ENCODE data around the gene DSC2.

The DSC2 gene

GRCh38 chr18:31070206-31070605 is 32.0 kb downstream of the DSC2 start:
- H3K9ac ChIP-seq (ENCODE audit: low read depth in 1 of 2, low read length in 2 of 2): no peak overlapping the region
- no peaks in the 10 kb centered on the region for H3K27me3 ChIP-seq (ENCODE audit: control insufficient read depth in 2 of 2, insufficient read depth in 2 of 2, low read length in 2 of 2)
- H3K9me3 ChIP-seq (ENCODE audit: control insufficient read depth in 2 of 2, low read length in 2 of 2): no peaks in the 10 kb centered on the region
- H3K36me3 ChIP-seq (ENCODE audit: control insufficient read depth in 2 of 2, insufficient read depth in 2 of 2, low read length in 2 of 2): peaks cover 68 to 69% of the 10 kb centered on the region in 2 donors
- H3K27ac ChIP-seq (ENCODE audit: low read depth in 2 of 2, low read length in 2 of 2): no peak overlapping the region
- no peaks in the 10 kb centered on the region for H3K4me1 ChIP-seq (ENCODE audit: control insufficient read depth in 2 of 2, insufficient read depth in 2 of 2, low read length in 2 of 2)
- H3K4me3 ChIP-seq (ENCODE audit: low read length in 2 of 2): no peak overlapping the region

GRCh38 chr18:31066266-31066665 is 36.0 kb downstream of the DSC2 start:
- no peak overlapping the region for H3K9ac ChIP-seq (ENCODE audit: low read depth in 1 of 2, low read length in 2 of 2)
- H3K4me3 ChIP-seq (ENCODE audit: low read length in 2 of 2): no peak overlapping the region
- H3K9me3 ChIP-seq (ENCODE audit: control insufficient read depth in 2 of 2, low read length in 2 of 2): no peaks in the 10 kb centered on the region
- no peaks in the 10 kb centered on the region for H3K27me3 ChIP-seq (ENCODE audit: control insufficient read depth in 2 of 2, insufficient read depth in 2 of 2, low read length in 2 of 2)
- no peaks in the 10 kb centered on the region for H3K4me1 ChIP-seq (ENCODE audit: control insufficient read depth in 2 of 2, insufficient read depth in 2 of 2, low read length in 2 of 2)
- H3K36me3 ChIP-seq (ENCODE audit: control insufficient read depth in 2 of 2, insufficient read depth in 2 of 2, low read length in 2 of 2): peaks cover 42 to 45% of the 10 kb centered on the region in 2 donors
- H3K27ac ChIP-seq (ENCODE audit: low read depth in 2 of 2, low read length in 2 of 2): no peak overlapping the region

- no peak overlapping the region for H3K4me3 ChIP-seq (ENCODE audit: low read length in 2 of 2)
- H3K4me1 ChIP-seq (ENCODE audit: control insufficient read depth in 2 of 2, insufficient read depth in 2 of 2, low read length in 2 of 2): no peaks in the 10 kb centered on the region
- peaks cover 35 to 37% of the 10 kb centered on the region in 2 donors for H3K36me3 ChIP-seq (ENCODE audit: control insufficient read depth in 2 of 2, insufficient read depth in 2 of 2, low read length in 2 of 2)
- no peaks in the 10 kb centered on the region for H3K27me3 ChIP-seq (ENCODE audit: control insufficient read depth in 2 of 2, insufficient read depth in 2 of 2, low read length in 2 of 2)
- H3K27ac ChIP-seq (ENCODE audit: low read depth in 2 of 2, low read length in 2 of 2): no peak overlapping the region
- H3K9ac ChIP-seq (ENCODE audit: low read depth in 1 of 2, low read length in 2 of 2): no peak overlapping the region
- H3K9me3 ChIP-seq (ENCODE audit: control insufficient read depth in 2 of 2, low read length in 2 of 2): no peaks in the 10 kb centered on the region
These were observed 37.0 kb downstream of the DSC2 start for GRCh38 chr18:31065036-31065773.

GRCh38 chr18:31064130-31064529 is 38.1 kb downstream of the DSC2 start:
- H3K36me3 ChIP-seq (ENCODE audit: control insufficient read depth in 2 of 2, insufficient read depth in 2 of 2, low read length in 2 of 2): peaks cover 29 to 31% of the 10 kb centered on the region in 2 donors
- H3K27me3 ChIP-seq (ENCODE audit: control insufficient read depth in 2 of 2, insufficient read depth in 2 of 2, low read length in 2 of 2): no peaks in the 10 kb centered on the region
- no peaks in the 10 kb centered on the region for H3K9me3 ChIP-seq (ENCODE audit: control insufficient read depth in 2 of 2, low read length in 2 of 2)
- no peaks in the 10 kb centered on the region for H3K4me1 ChIP-seq (ENCODE audit: control insufficient read depth in 2 of 2, insufficient read depth in 2 of 2, low read length in 2 of 2)
- H3K4me3 ChIP-seq (ENCODE audit: low read length in 2 of 2): no peak overlapping the region
- no peak overlapping the region for H3K27ac ChIP-seq (ENCODE audit: low read depth in 2 of 2, low read length in 2 of 2)
- no peak overlapping the region for H3K9ac ChIP-seq (ENCODE audit: low read depth in 1 of 2, low read length in 2 of 2)

- no peaks in the 10 kb centered on the region for H3K27me3 ChIP-seq (ENCODE audit: control insufficient read depth in 2 of 2, insufficient read depth in 2 of 2, low read length in 2 of 2)
- H3K4me3 ChIP-seq (ENCODE audit: low read length in 2 of 2): no peak overlapping the region
- no peak overlapping the region for H3K27ac ChIP-seq (ENCODE audit: low read depth in 2 of 2, low read length in 2 of 2)
- H3K9ac ChIP-seq (ENCODE audit: low read depth in 1 of 2, low read length in 2 of 2): no peak overlapping the region
- no peaks in the 10 kb centered on the region for H3K9me3 ChIP-seq (ENCODE audit: control insufficient read depth in 2 of 2, low read length in 2 of 2)
- H3K4me1 ChIP-seq (ENCODE audit: control insufficient read depth in 2 of 2, insufficient read depth in 2 of 2, low read length in 2 of 2): no peaks in the 10 kb centered on the region
- H3K36me3 ChIP-seq (ENCODE audit: control insufficient read depth in 2 of 2, insufficient read depth in 2 of 2, low read length in 2 of 2): peaks cover 15 to 17% of the 10 kb centered on the region in 2 donors
These were observed 40.3 kb downstream of the DSC2 start for GRCh38 chr18:31061945-31062344.

- H3K4me3 ChIP-seq (ENCODE audit: low read length in 2 of 2): no peak overlapping the region
These were observed 43.3 kb downstream of the DSC2 start for GRCh38 chr18:31058897-31059296.

GRCh38 chr18:31057917-31058316 is 44.3 kb downstream of the DSC2 start:
- Histone ChIP-seq H3K4me3 (ENCODE audit: low read length in 2 of 2) (no peak overlapping the region), H3K36me3 (ENCODE audit: control insufficient read depth in 2 of 2, insufficient read depth in 2 of 2, low read length in 2 of 2) (no peaks in the 10 kb centered on the region), H3K9ac (ENCODE audit: low read depth in 1 of 2, low read length in 2 of 2) (no peak overlapping the region), H3K27me3 (ENCODE audit: control insufficient read depth in 2 of 2, insufficient read depth in 2 of 2, low read length in 2 of 2) (no peaks in the 10 kb centered on the region), H3K27ac (ENCODE audit: low read depth in 2 of 2, low read length in 2 of 2) (no peak overlapping the region), H3K4me1 (ENCODE audit: control insufficient read depth in 2 of 2, insufficient read depth in 2 of 2, low read length in 2 of 2) (no peaks in the 10 kb centered on the region), H3K9me3 (ENCODE audit: control insufficient read depth in 2 of 2, low read length in 2 of 2) (no peaks in the 10 kb centered on the region)

More at GRCh38 chr18:31058897-31059296, 43.3 kb downstream of the DSC2 start:
- H3K9me3 ChIP-seq (ENCODE audit: control insufficient read depth in 2 of 2, low read length in 2 of 2): no peaks in the 10 kb centered on the region
- no peak overlapping the region for H3K9ac ChIP-seq (ENCODE audit: low read depth in 1 of 2, low read length in 2 of 2)
- no peak overlapping the region for H3K27ac ChIP-seq (ENCODE audit: low read depth in 2 of 2, low read length in 2 of 2)
- H3K4me1 ChIP-seq (ENCODE audit: control insufficient read depth in 2 of 2, insufficient read depth in 2 of 2, low read length in 2 of 2): no peaks in the 10 kb centered on the region
- H3K27me3 ChIP-seq (ENCODE audit: control insufficient read depth in 2 of 2, insufficient read depth in 2 of 2, low read length in 2 of 2): no peaks in the 10 kb centered on the region
- no peaks in the 10 kb centered on the region for H3K36me3 ChIP-seq (ENCODE audit: control insufficient read depth in 2 of 2, insufficient read depth in 2 of 2, low read length in 2 of 2)

- no peaks in the 10 kb centered on the region for H3K27me3 ChIP-seq (ENCODE audit: control insufficient read depth in 2 of 2, insufficient read depth in 2 of 2, low read length in 2 of 2)
- no peaks in the 10 kb centered on the region for H3K9me3 ChIP-seq (ENCODE audit: control insufficient read depth in 2 of 2, low read length in 2 of 2)
- no peak overlapping the region for H3K4me3 ChIP-seq (ENCODE audit: low read length in 2 of 2)
- no peaks in the 10 kb centered on the region for H3K36me3 ChIP-seq (ENCODE audit: control insufficient read depth in 2 of 2, insufficient read depth in 2 of 2, low read length in 2 of 2)
- H3K27ac ChIP-seq (ENCODE audit: low read depth in 2 of 2, low read length in 2 of 2): no peak overlapping the region
- no peaks in the 10 kb centered on the region for H3K4me1 ChIP-seq (ENCODE audit: control insufficient read depth in 2 of 2, insufficient read depth in 2 of 2, low read length in 2 of 2)
- H3K9ac ChIP-seq (ENCODE audit: low read depth in 1 of 2, low read length in 2 of 2): no peak overlapping the region
These were observed 45.2 kb downstream of the DSC2 start for GRCh38 chr18:31057051-31057450.

GRCh38 chr18:31056296-31056695 is 45.9 kb downstream of the DSC2 start:
- no peaks in the 10 kb centered on the region for H3K9me3 ChIP-seq (ENCODE audit: control insufficient read depth in 2 of 2, low read length in 2 of 2)
- no peaks in the 10 kb centered on the region for H3K36me3 ChIP-seq (ENCODE audit: control insufficient read depth in 2 of 2, insufficient read depth in 2 of 2, low read length in 2 of 2)
- no peak overlapping the region for H3K4me3 ChIP-seq (ENCODE audit: low read length in 2 of 2)
- no peaks in the 10 kb centered on the region for H3K27me3 ChIP-seq (ENCODE audit: control insufficient read depth in 2 of 2, insufficient read depth in 2 of 2, low read length in 2 of 2)
- H3K4me1 ChIP-seq (ENCODE audit: control insufficient read depth in 2 of 2, insufficient read depth in 2 of 2, low read length in 2 of 2): no peaks in the 10 kb centered on the region
- H3K9ac ChIP-seq (ENCODE audit: low read depth in 1 of 2, low read length in 2 of 2): no peak overlapping the region
- H3K27ac ChIP-seq (ENCODE audit: low read depth in 2 of 2, low read length in 2 of 2): no peak overlapping the region

- no peak overlapping the region for H3K9ac ChIP-seq (ENCODE audit: low read depth in 1 of 2, low read length in 2 of 2)
- H3K4me1 ChIP-seq (ENCODE audit: control insufficient read depth in 2 of 2, insufficient read depth in 2 of 2, low read length in 2 of 2): no peaks in the 10 kb centered on the region
- H3K27ac ChIP-seq (ENCODE audit: low read depth in 2 of 2, low read length in 2 of 2): no peak overlapping the region
- H3K27me3 ChIP-seq (ENCODE audit: control insufficient read depth in 2 of 2, insufficient read depth in 2 of 2, low read length in 2 of 2): peaks cover under 1 to 2% of the 10 kb centered on the region in 2 donors
- no peak overlapping the region for H3K4me3 ChIP-seq (ENCODE audit: low read length in 2 of 2)
- no peaks in the 10 kb centered on the region for H3K9me3 ChIP-seq (ENCODE audit: control insufficient read depth in 2 of 2, low read length in 2 of 2)
- no peaks in the 10 kb centered on the region for H3K36me3 ChIP-seq (ENCODE audit: control insufficient read depth in 2 of 2, insufficient read depth in 2 of 2, low read length in 2 of 2)
These were observed 51.6 kb downstream of the DSC2 start for GRCh38 chr18:31050635-31051034.

Data from mucosa of rectum (tissue), 2 donors.